Measurements from ENCODE around the gene SLC48A1.

Gene SLC48A1

GRCh38 chr12:47754881-47755280, 18.2 kb upstream of the SLC48A1 start:
- no peak for TF ChIP-seq CTCF (conservative IDR thresholded peaks at IDR 0.05)
- H3K27ac ChIP-seq, result peak overlapping the region; percentile 78

- TF ChIP-seq CTCF (conservative IDR thresholded peaks at IDR 0.05), result no peak
- H3K27ac ChIP-seq, result peak overlapping the region; percentile 78
Measured at GRCh38 chr12:47755655-47756562, 17.1 kb upstream of the SLC48A1 start.

GRCh38 chr12:47757364-47757839, 15.6 kb upstream of the SLC48A1 start:
- TF ChIP-seq CTCF (conservative IDR thresholded peaks at IDR 0.05), result no peak
- H3K27ac ChIP-seq, result peak overlapping the region; percentile 78; the same call in 1 of the 2 replicates

GRCh38 chr12:47757840-47758583, 15.0 kb upstream of the SLC48A1 start:
- peak overlapping the region; percentile 78; the same call in 1 of the 2 replicates for H3K27ac ChIP-seq
- no peak for TF ChIP-seq CTCF (conservative IDR thresholded peaks at IDR 0.05)

GRCh38 chr12:47758584-47758833, 14.5 kb upstream of the SLC48A1 start:
- no peak for TF ChIP-seq CTCF (conservative IDR thresholded peaks at IDR 0.05)
- H3K27ac ChIP-seq, result peak overlapping the region; percentile 78

- H3K27ac ChIP-seq, result peak within 1 kb of the TSS; percentile 78
- TF ChIP-seq CTCF (conservative IDR thresholded peaks at IDR 0.05), result peak; percentile 75
Measured at GRCh38 chr12:47758834-47759690, 14.0 kb upstream of the SLC48A1 start, which contains the start of gene RAPGEF3. TSS of gene RAPGEF3 (minus strand) at chr12:47758880. CDS start at chr12:47758556, 324 bp downstream.

All from VCaP (cell line).